Testis (tissue), 2 donors: ENCODE data around the gene ADGRD1.

Source experiments
- POLR2A ChIP-seq: fragments of 450-650 bp; IDR thresholded peaks from one replicate; pipeline ENCODE4 v1.6.1; 2017; ENCODE audit warnings: antibody characterized with exemption, mild to moderate bottlenecking, moderate library complexity
- TF ChIP-seq, protein P1 (sequence below), 3 experiments: fragments of 450-650 bp in 2 of 3; fragments of 200-600 bp in 1 of 3; sonication (generic) in 1 of 3; IDR thresholded peaks; one replicate each; pipeline ENCODE4 v1.5.1; 2016 to 2019; ENCODE audit warnings: antibody characterized with exemption in 3 of 3, mild to moderate bottlenecking in 2 of 3, moderate library complexity in 1 of 3

DNA sequence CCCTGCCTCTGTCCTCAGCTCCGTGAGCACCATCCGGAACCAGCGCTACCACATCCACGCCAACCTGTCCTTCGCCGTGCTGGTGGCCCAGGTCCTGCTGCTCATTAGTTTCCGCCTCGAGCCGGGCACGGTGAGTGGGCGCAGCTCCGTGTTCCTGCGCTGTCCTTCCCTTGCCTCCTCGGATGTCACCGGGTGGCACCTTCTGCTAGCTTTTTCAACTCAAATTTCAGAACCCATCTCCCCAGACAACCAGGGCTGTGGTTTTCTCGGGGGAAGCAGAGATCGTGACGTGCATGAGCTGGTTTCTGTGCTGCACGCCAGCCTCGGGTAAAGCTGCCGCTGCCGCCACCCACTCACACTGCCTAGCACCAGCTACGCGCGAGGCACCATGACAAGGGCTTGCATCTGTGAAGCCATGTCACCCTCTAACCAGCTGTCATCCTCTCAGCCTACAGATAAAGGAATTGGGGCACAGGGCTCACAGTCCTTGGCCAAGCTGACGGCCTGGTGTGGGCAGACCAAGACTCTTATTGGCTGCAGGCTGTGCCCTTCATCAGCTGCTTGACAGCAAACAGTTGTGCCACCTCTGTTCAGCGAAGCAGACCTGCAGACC lies 152.1 kb downstream of the ADGRD1 start:
- TF ChIP-seq, protein P1, sequence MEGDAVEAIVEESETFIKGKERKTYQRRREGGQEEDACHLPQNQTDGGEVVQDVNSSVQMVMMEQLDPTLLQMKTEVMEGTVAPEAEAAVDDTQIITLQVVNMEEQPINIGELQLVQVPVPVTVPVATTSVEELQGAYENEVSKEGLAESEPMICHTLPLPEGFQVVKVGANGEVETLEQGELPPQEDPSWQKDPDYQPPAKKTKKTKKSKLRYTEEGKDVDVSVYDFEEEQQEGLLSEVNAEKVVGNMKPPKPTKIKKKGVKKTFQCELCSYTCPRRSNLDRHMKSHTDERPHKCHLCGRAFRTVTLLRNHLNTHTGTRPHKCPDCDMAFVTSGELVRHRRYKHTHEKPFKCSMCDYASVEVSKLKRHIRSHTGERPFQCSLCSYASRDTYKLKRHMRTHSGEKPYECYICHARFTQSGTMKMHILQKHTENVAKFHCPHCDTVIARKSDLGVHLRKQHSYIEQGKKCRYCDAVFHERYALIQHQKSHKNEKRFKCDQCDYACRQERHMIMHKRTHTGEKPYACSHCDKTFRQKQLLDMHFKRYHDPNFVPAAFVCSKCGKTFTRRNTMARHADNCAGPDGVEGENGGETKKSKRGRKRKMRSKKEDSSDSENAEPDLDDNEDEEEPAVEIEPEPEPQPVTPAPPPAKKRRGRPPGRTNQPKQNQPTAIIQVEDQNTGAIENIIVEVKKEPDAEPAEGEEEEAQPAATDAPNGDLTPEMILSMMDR (IDR thresholded peaks at IDR 0.05), result no peak
- no peak for TF ChIP-seq POLR2A
